Right lobe of liver (tissue), 4 donors: ENCODE data around the gene TUBGCP5.

Experiments used
- POLR2A ChIP-seq: fragments of 450-650 bp; IDR thresholded peaks from one replicate; pipeline ENCODE4 v1.6.1; 2017; ENCODE audit warnings: antibody characterized with exemption, mild to moderate bottlenecking
- TF ChIP-seq, protein P1 (sequence below), 4 donors: fragments of 200-600 bp in 3 of 4; fragments of 450-650 bp in 1 of 4; IDR thresholded peaks; one replicate each; pipeline versions ENCODE4 v1.5.1 to v1.8.0; 2016 to 2022; ENCODE audit warnings: antibody characterized with exemption in 4 of 4, mild to moderate bottlenecking in 2 of 4
- donor health status: DM: no; HTN: no; CAD: no.
- donor health status: DM: no; HTN: no; CAD: no.
- donor health status: DM: no; HTN: yes; CAD: no.

DNA sequence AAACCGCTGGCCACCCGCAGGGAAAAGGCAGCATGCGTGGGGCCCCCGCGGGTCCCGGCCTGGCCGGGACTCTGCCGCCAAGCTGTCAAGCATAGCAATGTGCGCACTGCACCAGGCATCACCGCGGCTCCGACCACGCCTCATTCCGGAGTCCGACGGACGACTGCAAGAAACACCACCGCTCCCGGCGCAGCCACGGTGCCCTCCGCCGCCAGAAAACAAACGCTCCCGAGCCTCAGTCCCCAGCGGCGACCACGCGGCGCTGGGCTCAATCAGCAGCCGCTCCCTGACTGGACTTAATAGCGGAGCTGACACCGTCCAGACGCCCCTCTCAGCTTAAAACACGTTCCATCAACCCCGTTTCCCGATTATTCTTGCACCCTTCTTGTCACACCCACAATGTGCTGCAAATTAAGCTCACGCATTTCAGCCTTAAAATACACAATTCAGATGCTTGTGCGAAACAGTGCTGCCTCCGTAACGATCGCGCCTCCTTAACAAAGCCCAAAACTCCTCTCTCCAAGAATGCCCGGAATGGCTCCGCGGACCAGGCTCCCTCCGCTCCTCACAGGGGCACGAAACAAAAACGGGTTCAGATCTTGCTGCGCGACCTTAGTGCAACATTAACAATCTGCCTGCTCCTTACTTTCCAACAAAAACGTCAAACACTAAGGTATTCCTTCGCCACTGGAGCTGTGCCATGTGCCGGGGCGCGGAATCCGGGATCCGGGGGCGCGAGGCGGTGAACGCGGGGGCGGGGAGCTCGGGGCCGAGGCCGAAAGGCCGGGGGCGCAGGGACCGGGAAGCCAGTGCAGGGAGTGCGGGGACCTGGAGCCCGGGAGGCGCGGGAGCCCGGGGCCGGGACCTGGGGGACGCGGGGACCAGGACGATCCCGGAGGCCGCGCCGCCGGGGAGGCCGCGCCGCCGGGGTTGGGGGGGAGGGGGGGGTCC lies 59.9 kb downstream of the TUBGCP5 start:
- TF ChIP-seq, protein P1, sequence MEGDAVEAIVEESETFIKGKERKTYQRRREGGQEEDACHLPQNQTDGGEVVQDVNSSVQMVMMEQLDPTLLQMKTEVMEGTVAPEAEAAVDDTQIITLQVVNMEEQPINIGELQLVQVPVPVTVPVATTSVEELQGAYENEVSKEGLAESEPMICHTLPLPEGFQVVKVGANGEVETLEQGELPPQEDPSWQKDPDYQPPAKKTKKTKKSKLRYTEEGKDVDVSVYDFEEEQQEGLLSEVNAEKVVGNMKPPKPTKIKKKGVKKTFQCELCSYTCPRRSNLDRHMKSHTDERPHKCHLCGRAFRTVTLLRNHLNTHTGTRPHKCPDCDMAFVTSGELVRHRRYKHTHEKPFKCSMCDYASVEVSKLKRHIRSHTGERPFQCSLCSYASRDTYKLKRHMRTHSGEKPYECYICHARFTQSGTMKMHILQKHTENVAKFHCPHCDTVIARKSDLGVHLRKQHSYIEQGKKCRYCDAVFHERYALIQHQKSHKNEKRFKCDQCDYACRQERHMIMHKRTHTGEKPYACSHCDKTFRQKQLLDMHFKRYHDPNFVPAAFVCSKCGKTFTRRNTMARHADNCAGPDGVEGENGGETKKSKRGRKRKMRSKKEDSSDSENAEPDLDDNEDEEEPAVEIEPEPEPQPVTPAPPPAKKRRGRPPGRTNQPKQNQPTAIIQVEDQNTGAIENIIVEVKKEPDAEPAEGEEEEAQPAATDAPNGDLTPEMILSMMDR (IDR thresholded peaks at IDR 0.05), result no peak
- TF ChIP-seq POLR2A, result no peak
